HG03196 (cell line): Measurements from ENCODE around the gene DNAH12.
"Not testable (repeated sequence)": the region's sequence is repeated elsewhere in the genome, so short reads cannot be mapped to it uniquely, and the experiment has no call there.

ENCODE experiments used
- ATAC-seq: cut with Tn5 transposase; IDR thresholded peaks from one replicate; pipeline ENCODE4 v1.9.1; 2021; ENCODE audit not compliant: unreplicated experiment

Gene DNAH12

DNA sequence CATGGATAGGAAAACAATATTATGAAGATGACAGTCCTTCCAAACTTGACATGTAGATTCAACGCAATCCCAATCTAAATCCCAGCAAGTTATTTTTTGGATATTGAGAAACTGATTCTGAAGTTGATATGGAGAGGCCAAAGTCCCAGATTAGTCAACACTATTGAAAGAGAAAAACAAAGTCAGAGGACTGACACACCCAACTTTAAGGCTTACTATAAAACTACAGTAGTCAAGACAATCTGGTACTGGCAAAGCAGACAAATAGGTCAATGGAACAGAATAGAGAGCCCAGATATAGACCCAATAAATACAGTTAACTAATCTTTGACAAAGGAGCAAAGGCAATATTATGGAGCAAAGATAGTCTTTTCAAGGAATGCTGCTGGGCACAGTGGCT, 132.4 kb downstream of the DNAH12 start:
- ATAC-seq = no peak

DNA sequence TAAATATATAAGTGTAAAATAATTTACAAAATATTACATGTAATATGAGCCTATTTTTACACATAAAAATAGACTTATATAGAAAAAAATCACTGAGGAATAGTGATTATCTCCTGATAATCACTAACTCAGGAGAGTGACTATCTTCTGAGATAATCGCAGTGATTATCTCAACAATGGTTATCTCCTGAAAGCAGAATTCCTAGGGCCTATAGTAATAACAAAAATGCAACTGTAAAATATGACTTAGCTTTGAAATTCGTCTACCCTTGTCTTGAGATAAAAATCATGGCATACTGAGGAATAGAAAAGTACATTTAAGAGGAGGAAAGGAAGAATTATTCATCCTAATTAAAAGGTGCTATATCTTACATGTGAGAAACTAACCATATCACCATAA, 134.7 kb downstream of the DNAH12 start:
- ATAC-seq = no peak

DNA sequence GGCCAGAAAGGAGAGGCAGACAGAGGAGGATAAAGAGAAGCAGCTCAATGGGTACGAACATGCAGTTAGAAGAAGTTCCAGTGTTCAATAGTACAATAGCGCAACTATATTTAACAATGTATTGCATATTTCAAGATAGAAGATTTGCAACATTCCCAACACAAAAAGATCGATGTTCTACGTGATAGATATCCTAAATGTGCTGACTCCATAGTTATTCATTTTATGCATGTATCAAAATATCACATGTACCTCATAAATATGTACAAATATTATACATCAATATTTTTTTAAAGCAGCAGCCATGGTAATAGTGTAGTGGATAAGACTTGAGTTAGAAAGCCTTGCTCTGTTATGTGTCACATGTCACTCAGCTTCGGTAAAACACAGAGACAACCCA, 141.5 kb downstream of the DNAH12 start:
- no peak for ATAC-seq

DNA sequence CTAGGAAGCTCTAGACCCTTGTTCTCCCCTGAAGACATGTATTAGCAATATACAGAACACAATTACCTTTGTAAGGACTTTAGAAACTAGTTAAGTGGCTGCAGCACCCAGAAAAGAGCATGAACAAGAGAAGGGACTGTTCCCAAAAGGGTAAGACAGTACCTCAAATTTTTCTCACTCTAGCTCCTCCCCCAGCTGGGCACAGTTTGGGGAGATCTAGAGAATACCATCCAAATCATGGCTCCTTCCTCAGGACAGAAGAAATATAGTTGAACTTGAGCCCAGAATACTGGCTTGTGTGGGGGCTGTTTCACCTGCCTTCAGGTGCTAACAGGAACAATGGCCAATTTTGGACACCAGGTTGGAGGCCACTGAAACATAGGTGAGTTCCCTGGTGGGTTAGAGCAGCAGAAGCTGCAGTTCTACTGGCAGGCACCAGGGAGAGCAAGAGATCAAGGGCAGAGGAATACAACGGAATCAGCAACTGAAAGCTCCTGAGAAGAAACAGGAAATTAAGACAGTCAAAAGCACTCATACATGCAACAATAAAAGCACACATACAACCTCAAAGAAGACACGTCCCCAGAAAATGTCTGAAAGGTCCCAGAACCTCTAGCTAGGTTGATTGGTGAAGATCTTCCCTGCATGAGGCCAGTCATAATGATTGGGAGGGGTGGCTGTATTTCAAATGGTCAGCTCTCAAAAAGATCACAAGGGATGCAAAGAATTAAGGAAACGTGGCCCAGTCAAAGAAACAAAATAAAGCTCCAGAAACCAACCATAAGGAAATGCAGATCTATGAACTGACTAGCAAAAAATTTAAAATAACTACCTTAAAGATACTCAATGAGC, 146.7 kb downstream of the DNAH12 start:
- ATAC-seq = peak; percentile 88

DNA sequence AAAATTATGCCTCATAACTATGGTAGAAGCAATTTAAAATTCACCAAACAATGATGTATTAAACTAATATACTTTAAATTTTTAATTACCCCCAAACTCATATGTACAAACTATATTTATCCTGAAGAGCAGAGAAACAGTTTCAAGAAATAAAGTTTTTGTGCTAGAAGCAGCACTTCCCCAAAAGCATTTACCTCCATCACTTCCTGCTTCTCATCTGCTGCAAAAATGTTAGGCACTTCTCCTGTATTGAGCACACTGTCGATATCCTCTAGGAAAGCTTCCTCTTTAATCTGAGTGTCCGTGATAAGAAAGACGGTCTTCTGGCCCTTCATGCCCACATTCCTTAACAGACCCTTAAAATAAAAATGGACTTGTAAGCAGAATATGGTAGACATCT, 150.2 kb downstream of the DNAH12 start:
- no peak for ATAC-seq

DNA sequence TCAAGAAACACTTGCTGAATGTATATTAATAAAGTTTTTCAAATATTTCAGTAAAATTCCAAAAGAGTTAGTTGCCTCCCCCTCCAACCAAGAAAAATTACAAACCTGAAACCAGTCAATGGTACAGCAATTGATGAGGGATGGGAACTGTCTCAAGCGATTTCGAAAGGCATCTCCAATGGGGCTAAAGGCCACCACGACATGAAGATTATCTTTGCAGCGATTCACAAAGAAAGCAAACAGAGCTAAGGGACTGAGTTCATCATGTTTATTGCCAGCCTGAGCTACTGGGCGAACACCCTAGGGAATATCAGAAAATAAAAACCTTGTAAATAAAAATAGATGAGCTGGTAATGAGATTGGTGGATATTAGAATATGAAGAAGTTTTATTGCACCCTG, 152.4 kb downstream of the DNAH12 start:
- no peak for ATAC-seq

DNA sequence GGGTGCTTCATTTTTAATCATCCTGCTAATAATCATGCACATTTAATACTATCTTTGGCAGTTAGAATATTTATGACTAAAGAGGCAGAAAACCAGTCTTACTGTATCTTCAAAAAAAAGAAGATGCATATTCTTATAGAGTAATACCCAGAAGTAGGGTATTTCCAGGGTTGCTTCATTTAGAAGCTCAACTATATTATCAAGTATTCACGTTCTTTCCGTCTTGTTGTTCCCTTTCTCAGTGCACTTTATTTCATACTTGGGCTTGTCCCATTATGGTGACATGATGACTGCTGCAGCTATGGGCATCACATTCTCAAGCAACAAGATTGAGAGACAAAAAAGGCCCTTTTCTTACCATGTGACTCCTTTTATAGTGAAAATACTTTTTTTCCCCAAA, 154.9 kb downstream of the DNAH12 start:
- no peak for ATAC-seq

DNA sequence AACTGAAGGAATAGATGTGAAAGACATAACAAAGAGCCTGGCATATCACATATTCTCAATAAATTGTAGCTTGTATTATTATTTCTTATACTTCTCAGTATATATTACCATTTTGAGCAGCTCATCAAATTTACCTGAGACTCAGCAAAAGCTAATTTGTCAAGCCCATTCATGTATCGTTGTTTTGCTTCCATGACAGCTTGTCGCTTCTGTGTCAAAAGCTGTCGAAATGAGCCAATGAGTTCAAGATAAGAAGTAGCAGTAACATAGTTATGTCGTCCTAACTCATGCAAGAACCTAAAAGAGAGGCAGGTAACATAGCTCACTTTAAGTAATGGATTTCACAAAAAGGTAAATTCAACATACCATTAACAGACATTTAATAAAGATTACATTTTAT, 157.8 kb downstream of the DNAH12 start:
- no peak for ATAC-seq

DNA sequence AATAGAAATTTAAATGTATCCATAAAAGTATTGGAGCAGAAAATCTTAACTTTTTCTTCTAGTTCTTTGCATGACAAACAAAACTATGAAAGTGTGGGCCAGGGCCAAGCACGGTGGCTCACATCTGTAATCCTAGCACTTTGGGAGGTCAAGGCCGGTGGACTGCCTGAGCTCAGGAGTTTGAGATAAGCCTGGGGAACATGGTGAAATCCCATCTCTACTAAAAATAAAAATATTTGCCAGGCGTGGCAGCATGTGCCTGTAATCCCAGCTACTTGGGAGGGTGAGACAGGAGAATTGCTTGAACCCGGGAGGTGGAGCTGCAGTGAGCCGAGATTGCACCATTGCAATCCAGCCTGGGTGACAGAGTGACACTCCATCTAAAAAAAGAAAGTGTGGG, 158.6 kb downstream of the DNAH12 start:
- ATAC-seq = no peak

DNA sequence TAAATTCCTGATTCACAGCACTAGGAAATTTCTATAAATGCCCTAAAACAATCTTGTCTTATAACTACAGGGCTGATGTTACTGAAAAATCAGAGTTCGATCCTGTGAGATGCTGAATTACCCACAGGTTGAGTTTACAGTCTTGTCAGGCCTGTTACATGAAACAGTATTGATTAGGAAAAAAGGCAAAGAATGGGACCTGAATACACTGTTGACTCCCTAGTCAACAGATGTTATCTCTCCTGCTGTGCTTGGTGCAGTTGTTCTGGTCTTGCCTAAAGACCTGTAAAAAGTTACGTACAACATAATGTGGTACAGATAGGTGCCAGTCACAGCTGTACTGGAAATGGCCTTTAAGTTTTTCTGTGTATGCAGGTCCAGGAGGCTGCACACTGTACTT, 160.3 kb downstream of the DNAH12 start:
- no peak for ATAC-seq

DNA sequence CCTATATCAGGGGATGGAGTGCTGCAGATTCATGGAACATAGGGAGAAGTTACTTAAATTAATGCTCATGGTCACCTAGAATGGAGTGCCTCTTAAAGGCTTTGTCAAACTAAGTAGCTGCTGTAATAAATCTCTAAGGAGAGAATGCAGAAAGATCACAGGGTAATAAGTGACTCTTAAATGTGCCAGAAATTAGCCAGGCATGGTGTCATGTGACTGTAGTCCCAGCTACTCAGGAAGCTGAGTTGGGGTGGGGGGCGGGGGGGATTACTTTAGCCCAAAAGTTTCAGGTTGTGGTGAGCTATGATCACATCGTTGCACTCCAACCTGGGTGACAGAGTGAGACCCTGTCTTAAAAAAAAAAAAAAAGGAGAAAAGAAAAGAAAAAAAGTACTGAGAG, 160.7 kb downstream of the DNAH12 start:
- ATAC-seq = no peak

DNA sequence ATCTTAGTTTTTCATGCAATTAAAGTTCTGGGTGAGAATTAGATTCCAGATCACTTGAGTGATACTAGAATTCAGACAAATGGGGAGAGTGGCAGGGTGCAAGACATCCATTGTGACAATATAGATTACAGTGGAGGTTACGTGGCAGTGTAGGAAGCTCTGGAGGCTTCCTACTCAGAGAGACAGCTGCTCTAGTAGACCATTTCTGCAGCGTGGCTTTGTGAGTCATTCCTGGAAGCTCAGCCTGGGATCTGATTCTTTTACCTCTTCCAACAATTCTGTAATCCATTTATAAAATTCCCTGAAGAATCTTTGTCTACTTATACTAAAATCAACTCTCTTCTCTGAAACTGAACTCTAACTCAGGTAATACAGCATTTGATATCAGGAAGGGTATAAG, 161.2 kb downstream of the DNAH12 start:
- ATAC-seq = no peak

DNA sequence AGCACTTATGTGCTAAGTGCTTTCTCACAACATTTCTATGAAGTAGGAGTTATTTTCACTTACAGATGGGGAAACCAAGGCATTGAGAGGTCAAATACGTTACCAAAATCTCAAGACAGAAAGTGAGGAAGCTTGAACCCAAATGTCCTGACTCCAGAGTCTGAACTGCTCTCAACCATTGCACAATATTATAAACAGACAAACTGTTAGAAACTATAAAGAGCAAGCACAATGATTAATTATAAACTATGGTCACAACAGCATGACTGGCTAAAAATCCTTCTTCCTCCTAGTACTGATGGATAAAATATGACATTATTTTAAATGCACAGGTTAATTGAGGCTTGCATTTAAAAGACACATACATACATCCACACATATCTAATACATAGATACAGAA, 173.8 kb downstream of the DNAH12 start:
- ATAC-seq = no peak

DNA sequence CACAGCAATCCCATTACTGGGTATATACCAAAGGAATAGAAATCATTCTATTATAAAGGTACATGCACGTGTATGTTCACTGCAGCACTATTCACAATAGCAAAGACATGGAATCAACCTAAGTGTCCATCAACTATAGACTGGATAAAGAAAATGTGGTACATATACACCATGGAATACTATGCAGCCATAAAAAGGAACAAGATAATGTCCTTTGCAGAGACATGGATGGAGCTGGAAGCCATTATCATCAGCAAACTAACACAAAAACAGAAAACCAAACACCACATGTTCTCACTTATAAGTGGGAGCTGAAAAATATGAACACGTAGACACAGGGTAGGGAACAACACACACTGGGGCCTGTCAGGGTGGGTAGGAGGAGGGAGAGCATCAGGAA, 179.1 kb downstream of the DNAH12 start:
- not testable (repeated sequence) for ATAC-seq

DNA sequence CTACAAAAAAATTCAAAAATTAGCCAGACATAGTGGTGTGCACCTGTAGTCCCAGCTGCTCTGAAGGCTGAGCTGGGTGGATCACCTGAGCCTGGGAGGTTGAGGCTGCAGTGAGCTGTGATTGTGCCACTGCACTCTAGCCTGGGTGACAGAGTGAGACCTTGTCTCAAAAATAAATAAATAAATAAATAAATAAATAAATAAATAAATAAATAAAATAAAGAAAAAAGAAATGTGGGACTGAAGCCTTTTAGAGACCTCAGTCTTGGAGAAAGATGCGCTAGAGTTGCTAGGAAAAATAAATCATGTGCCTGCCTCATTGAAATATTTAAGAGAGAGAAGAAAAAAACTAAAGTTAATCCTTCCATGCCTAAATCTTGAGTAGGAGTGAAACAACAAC, 187.9 kb downstream of the DNAH12 start:
- not testable (repeated sequence) for ATAC-seq

DNA sequence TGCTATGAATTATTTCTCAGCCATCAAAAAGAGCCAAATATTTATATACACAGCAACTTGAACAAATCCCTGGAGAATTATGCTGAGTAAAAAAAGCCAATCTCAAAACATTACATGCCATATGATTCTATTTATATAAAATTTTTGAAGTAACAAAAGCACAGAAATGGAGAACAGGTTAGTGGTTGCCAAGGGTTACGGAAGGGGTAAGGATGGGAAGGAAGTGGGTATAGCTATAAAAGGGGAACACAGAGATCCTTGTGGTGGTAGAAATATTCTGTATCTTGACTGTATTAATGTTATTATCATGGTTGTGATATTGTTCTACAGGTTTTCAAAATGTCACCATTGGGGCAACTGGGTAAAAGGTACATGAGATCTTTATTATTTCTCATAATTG, 189.4 kb downstream of the DNAH12 start:
- ATAC-seq = no peak

DNA sequence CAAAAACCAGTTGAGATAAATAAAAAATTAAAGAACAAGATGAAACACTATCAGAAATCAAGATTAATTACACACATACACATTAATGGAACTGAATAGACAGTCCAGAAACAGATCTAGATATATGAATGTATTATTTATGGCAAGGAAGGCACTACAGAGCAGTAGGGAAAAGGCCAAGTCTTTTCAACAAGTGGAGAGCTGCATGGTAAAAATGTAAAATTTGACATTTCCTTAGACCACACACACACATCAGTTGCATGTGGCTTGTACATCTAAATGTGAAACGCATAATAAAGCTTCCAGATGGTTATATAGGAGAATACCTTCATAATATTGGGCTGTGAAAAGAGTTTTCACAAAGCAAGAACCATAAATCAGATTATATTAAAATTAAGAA, 193.9 kb downstream of the DNAH12 start:
- ATAC-seq = no peak

DNA sequence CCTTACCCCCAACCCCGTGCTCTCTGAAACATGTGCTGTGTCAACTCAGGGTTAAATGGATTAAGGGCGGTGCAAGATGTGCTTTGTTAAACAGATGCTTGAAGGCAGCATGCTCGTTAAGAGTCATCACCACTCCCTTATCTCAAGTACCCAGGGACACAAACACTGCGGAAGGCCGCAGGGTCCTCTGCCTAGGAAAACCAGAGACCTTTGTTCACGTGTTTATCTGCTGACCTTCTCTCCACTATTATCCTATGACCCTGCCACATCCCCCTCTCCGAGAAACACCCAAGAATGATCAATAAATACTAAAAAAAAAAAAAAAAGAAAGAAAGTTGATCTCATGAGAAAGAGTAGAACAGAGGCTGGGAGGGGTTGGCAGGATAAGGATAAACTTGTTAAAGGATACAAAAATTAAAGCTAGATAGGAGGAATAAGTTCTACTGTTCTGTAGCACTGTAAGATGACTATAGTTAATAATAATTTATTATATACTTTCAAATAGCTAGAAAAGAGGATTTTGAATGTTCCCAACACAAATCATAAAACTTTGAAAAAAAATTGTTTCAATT, 205.0 kb downstream of the DNAH12 start:
- not testable (repeated sequence) for ATAC-seq

DNA sequence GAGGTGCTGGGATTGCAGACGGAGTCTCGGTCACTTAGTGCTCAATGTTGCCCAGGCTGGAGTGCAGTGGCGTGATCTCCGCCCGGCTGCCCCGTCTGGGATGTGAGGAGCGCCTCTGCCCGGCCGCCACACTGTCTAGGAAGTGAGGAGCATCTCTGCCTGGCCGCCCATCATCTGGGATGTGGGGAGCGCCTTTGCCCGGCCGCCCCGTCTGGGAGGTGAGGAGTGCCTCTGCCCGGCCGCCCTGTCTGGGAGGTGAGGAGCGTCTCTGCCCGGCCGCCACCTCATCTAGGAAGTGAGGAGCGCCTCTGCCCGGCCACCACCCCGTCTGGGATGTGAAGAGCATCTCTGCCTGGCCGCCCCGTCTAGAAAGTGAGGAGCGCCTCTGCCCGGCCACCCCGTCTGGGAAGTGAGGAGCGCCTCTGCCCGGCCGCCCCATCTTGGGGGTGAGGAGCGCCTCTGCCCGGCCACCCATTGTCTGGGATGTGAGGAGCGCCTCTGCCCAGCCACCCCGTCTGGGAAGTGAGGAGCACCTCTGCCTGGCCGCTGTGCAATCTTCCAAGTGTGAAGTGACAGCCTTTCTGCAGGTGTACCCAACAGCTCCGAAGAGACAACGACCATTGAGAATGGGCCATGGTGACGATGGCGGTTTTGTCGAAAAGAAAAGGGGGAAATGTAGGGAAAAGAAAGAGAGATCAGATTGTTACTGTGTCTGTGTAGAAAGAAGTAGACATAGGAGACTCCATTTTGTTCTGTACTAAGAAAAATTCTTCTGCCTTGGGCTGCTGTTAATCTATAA, 205.7 kb downstream of the DNAH12 start:
- not testable (repeated sequence) for ATAC-seq

DNA sequence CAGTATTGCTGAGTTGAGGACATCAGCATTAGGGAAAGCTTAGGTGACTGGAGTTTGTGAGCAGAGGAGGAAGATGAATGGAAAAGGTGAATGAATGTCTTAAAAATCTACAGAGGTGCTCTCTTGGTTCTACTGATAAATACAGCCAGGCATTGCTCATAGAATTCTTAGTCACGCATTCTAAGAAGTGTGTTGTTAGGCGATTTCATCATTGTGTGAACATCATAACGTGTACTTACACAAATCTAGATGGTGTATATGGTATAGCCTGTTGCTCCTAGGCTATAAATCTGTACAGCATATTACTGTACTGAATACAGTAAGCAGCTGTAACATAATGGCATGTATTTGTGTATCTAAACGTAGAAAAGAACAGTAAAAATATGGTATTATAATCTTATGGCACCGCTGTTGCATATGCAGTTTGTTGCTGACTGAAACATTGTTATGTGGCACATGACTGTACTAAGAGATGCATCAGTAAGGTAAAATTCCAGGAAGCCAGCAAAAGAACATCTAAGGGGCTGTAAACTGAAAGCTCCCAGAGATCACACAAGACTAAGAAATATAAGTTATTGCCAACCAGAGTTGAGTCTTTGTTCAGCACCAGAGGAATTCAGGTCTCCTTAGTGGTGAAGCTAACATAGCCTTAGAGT, 208.7 kb downstream of the DNAH12 start:
- no peak for ATAC-seq

DNA sequence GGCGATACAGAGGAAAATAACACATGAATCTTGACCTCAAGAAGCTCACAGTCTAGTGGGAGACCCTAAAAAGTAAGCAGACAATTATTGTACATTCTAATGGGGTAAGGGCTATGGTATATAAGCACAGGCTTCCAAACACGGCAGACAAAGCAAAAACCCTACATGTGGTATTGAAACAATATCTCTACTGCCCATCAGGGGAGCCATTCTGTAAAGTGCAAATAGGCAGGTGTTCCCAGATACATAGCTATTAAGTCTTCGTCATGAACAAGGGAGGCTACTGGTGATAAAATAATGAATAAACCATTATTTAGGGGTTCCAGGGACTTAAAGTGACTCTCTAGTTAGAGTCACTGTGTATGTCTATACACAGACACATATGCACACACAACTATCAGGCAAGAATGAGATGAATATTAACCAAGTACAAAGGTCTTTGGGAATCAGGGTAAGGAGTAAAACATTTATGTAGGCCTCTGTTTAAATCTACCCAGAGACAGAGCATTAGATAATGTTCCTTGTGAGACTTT, 213.0 kb downstream of the DNAH12 start:
- no peak for ATAC-seq
